Frontal cortex (tissue), 4 donors: ENCODE measurements around the gene PITPNM2. TPM values are rescaled to one million over a fixed set of nuclear protein-coding genes. Genes with fewer than 3 reads are reported as not detected.

Source experiments
- DNase-seq, 2 donors: peaks; one replicate each; pipeline ENCODE4 v3.0.0; 2012; ENCODE audit warnings: low spot score in 2 of 2
- FAIRE-seq: peaks from 2 replicates; lab custom pipeline; 2012; peaks lifted over from hg19 to GRCh38; lab: Jason Lieb, UNC
- total RNA-seq: library from RNA; depleted of rRNA; stranded (reverse); fragments of >200 nt; gene quantifications from one replicate; pipeline ENCODE4 v1.2.3, GENCODE V29; 2014
- donor health status: control.
- donor health status: control.
- donor health status: control.

PITPNM2 gene
- total RNA-seq, 1 donor from 2014 or later = 4.9 TPM

GRCh38 chr12:123102781-123103503 is 47.9 kb downstream of the PITPNM2 start:
- FAIRE-seq = no peak
- no peak for DNase-seq

- FAIRE-seq = no peak
- DNase-seq = no peak
Measured at GRCh38 chr12:123102366-123102765, 48.5 kb downstream of the PITPNM2 start.

- DNase-seq (no peak), FAIRE-seq (no peak)
Measured at GRCh38 chr12:123101526-123101925, 49.4 kb downstream of the PITPNM2 start.

Other genes starting within 250 kb of the PITPNM2 start
- gene ABCB9, start 184.6 kb downstream of the PITPNM2 start, total RNA-seq = 17.5 TPM
- gene OGFOD2, start 175.8 kb downstream of the PITPNM2 start, total RNA-seq = 4.5 TPM
- gene ARL6IP4, start 170.4 kb downstream of the PITPNM2 start, total RNA-seq = 24.9 TPM
- 96.2 TPM for gene MPHOSPH9, start 82.1 kb upstream of the PITPNM2 start, total RNA-seq
- 20.4 TPM for gene MTRFR, start 82.3 kb upstream of the PITPNM2 start, total RNA-seq
- 68.1 TPM for gene CDK2AP1, start 120.8 kb upstream of the PITPNM2 start, total RNA-seq
- 43.2 TPM for gene SBNO1, start 213.8 kb upstream of the PITPNM2 start, total RNA-seq
- 24.1 TPM for gene KMT5A, start 233.0 kb upstream of the PITPNM2 start, total RNA-seq